ENCODE measurements around the gene NAGS. TPM values are rescaled to one million over a fixed set of nuclear protein-coding genes. Genes with fewer than 3 reads are reported as not detected.

The NAGS gene
- total RNA-seq, 1 donor from 2014 or later = 0.11 TPM

DNA sequence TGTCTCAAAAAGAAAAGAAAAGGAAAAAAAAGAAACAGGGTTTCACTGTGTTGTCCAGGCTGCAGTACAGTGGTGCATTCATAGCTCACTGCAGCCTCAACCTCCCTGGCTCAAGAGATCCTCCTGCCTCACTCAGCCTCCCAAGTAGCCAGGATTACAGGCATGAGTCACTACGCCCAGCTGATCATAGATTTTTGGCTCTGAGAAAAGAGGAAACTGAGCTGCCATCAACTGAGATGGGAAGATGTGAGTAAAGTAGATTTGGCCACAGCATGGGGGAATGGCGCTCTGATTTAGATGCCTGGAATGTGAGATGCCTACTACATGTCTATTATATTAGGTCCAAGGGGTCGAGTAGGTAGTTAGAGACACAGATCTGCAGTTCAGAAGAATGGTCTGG, 5.9 kb upstream of the NAGS start:
- no peak overlapping the region for H3K4me3 ChIP-seq
- no peak overlapping the region for H3K27ac ChIP-seq (replicated peaks)
- peaks cover 8% of the 10 kb centered on the region for H3K4me1 ChIP-seq
- TF ChIP-seq, protein P1, sequence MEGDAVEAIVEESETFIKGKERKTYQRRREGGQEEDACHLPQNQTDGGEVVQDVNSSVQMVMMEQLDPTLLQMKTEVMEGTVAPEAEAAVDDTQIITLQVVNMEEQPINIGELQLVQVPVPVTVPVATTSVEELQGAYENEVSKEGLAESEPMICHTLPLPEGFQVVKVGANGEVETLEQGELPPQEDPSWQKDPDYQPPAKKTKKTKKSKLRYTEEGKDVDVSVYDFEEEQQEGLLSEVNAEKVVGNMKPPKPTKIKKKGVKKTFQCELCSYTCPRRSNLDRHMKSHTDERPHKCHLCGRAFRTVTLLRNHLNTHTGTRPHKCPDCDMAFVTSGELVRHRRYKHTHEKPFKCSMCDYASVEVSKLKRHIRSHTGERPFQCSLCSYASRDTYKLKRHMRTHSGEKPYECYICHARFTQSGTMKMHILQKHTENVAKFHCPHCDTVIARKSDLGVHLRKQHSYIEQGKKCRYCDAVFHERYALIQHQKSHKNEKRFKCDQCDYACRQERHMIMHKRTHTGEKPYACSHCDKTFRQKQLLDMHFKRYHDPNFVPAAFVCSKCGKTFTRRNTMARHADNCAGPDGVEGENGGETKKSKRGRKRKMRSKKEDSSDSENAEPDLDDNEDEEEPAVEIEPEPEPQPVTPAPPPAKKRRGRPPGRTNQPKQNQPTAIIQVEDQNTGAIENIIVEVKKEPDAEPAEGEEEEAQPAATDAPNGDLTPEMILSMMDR (IDR thresholded peaks at IDR 0.05; ENCODE audit: borderline replicate concordance) = no peak
- peaks cover 10% of the 10 kb centered on the region for H3K27me3 ChIP-seq (ENCODE audit: low read depth)
- DNase-seq = no peak
- no peaks in the 10 kb centered on the region for H3K36me3 ChIP-seq
- no peaks in the 10 kb centered on the region for H3K9me3 ChIP-seq (replicated peaks)
- intact Hi-C loops (cut with micrococcal nuclease) = loop anchor here (10.0 kb wide), 1 partner anchor 54 kb away; the partner anchor contains the start of gene PPY

DNA sequence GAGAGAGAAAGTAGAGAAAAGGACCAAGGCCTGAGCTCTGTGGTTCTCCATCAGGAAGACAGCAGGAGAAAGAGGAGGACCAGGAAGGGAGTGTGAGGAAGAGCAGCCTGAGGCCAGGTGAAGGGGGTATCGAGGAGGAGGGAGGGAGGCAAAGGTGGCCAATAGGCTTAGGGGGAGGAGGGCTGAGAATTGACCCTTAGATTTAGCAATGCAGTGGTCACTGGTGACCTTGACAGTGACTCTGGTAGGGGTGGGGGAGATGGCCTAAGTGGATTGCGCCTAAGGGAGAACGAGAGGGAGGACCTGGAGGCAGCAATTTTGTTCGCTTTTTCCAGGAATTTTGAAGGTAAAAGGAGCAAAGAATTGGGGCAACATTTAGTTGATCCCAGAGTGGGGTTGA, 5.4 kb upstream of the NAGS start:
- DNase-seq = no peak
- H3K9me3 ChIP-seq (replicated peaks) = no peaks in the 10 kb centered on the region
- intact Hi-C loops (cut with micrococcal nuclease) = loop anchor here (10.0 kb wide), 1 partner anchor 54 kb away; the partner anchor contains the start of gene PPY
- H3K27ac ChIP-seq (replicated peaks) = no peak overlapping the region
- peaks cover 15% of the 10 kb centered on the region for H3K27me3 ChIP-seq (ENCODE audit: low read depth)
- H3K4me1 ChIP-seq = peaks cover 8% of the 10 kb centered on the region
- no peaks in the 10 kb centered on the region for H3K36me3 ChIP-seq
- H3K4me3 ChIP-seq = no peak overlapping the region
- TF ChIP-seq, protein P1 (IDR thresholded peaks at IDR 0.05; ENCODE audit: borderline replicate concordance) = no peak

DNA sequence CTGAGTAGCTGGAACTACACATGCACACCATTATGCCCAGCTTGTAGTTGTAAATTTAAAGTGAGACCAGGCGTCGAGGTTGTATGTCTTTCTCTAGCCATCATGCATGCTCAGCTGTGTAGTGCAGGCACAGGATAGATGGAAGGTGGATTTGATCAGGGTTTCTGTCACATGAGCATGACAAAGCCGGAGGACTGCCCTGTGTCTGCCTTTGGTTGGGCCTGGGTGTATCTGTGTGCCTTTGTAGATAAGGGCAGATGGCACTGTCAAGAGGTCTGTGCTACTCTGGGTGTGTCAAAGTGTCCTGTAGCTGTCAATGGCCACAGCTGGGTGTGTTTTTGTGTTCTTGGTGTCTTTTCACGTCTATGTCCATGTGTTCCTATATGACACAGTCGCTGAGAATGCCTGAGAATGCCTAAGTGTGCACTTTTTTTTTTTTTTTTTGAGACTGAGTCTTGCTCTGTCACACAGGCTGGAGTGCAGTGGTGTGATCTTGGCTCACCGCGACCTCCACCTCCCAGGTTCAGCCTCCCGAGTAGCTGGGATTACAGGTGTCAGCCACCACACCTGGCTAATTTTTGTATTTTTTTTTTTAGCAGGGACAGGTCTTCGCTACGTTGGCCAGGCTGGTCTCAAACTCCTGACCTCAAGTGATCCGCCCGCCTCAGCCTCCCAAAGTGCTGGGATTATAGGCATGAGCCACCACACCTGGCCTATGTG, 4.1 kb upstream of the NAGS start:
- intact Hi-C loops (cut with micrococcal nuclease) = no loop called here
- Histone ChIP-seq H3K27ac (replicated peaks) (no peak overlapping the region), H3K36me3 (no peaks in the 10 kb centered on the region), H3K4me1 (peaks cover 11% of the 10 kb centered on the region), H3K4me3 (no peak overlapping the region), H3K9me3 (replicated peaks) (no peaks in the 10 kb centered on the region), H3K27me3 (ENCODE audit: low read depth) (peaks cover 27% of the 10 kb centered on the region)
- TF ChIP-seq, protein P1 (IDR thresholded peaks at IDR 0.05; ENCODE audit: borderline replicate concordance) = no peak
- DNase-seq = no peak

DNA sequence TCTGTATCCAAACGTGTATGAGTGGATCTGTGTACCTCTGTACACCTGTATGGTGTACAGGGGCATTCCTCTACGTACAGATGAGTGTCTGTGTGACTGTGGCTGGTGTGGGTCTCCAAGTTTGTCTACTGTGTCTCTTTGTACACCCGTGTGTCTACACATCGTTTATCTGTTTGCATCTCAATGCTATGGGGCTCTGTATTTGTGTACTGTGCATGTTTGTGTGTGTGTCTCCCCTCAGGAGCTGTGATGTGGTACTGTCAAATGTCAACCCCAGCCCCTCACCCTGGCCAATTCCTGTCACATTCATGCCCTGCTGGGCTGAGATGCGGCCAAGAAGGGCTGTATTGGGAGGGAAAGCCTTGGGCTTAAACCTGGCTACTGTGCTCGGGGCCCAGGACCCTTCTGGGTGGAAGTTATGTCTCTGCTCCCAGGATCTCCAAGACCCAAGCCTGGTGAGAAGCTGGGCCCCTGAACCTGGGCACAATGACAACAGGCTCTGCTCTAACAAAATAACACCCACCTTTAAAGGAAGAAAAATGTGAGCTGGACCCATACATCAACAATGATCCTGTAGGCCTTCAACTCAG, 3.5 kb upstream of the NAGS start:
- intact Hi-C loops (cut with micrococcal nuclease) = no loop called here
- Histone ChIP-seq H3K4me3 (no peak overlapping the region), H3K9me3 (replicated peaks) (no peaks in the 10 kb centered on the region), H3K27me3 (ENCODE audit: low read depth) (peaks cover 34% of the 10 kb centered on the region), H3K4me1 (peaks cover 17% of the 10 kb centered on the region), H3K36me3 (no peaks in the 10 kb centered on the region), H3K27ac (replicated peaks) (no peak overlapping the region)
- TF ChIP-seq, protein P1 (IDR thresholded peaks at IDR 0.05; ENCODE audit: borderline replicate concordance) = no peak
- DNase-seq = no peak

DNA sequence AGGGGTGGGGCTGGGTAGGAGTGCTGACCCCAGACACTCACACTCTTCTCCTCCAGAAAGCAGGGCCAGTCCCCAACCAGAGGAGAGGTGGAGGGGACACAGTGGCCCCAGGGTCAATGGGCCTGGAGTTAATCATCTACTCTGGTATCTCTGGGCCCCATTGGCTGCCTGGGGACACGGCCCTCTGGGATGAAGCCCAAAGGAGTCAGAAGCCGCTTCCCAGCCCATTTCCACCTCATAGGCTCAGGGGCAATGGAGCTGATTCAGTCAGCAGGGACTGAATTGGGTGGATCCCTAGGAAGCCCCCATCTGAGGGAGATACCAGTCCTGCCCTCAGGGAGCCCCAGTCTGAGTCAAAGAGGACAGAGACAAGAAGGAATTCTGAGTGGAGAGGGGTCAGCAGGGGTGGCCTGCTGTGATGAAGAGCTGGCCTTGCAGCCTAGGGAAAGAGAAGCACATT, 2.9 kb upstream of the NAGS start:
- Histone ChIP-seq H3K27me3 (ENCODE audit: low read depth) (peaks cover 39% of the 10 kb centered on the region), H3K4me3 (no peak overlapping the region), H3K27ac (replicated peaks) (no peak overlapping the region), H3K9me3 (replicated peaks) (no peaks in the 10 kb centered on the region), H3K4me1 (peaks cover 23% of the 10 kb centered on the region), H3K36me3 (no peaks in the 10 kb centered on the region)
- intact Hi-C loops (cut with micrococcal nuclease) = no loop called here
- DNase-seq = no peak
- TF ChIP-seq, protein P1 (IDR thresholded peaks at IDR 0.05; ENCODE audit: borderline replicate concordance) = no peak

All from left ventricle myocardium inferior (tissue), 1 donor.